ENCODE measurements around the gene DEPP1. TPM values are rescaled to one million over a fixed set of nuclear protein-coding genes. Genes with fewer than 3 reads are reported as not detected.

Gene DEPP1
- polyA plus RNA-seq, 1 donor from 2014 or later: not detected

DNA sequence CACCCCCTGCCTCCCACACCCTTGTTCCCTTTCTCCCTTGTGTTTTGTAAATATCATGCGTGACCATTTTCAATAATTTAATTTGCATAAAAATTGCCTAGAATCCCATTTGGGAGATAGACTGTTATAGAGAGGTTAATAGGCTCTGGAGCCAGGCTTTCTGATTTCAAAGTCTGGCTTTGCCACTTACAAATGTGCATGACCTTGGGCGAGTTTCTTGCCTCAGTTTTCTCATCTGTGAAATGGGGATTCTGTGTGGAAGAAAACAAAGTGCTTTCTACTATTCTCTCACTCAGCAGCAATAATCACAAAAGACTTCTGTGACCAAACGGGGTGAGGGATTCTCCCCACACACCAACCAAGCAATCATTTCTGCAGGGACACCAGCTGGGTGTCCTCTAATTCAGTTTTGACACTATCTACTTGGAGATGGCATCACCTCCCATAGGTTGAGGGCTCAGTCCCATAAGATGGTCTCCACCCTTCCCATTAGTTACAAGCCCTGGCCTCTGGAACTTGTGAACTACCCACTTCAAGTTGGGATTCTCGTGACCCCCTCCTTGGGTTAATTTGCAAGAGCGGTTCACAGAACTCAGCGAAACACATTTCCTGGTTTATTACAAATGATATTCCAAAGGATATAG lies 18.6 kb upstream of the DEPP1 start:
- Mint-ChIP-seq H3K27me3 (peaks cover 2% of the 10 kb centered on the region), H3K36me3 (no peaks in the 10 kb centered on the region), H3K27ac (no peak overlapping the region), H3K9me3 (peaks cover 0 to 2% (median 0%) of the 10 kb centered on the region in 3 donors), H3K4me1 (peaks cover 10 to 17% (median 16%) of the 10 kb centered on the region in 3 donors), H3K4me3 (no peak overlapping the region)

DNA sequence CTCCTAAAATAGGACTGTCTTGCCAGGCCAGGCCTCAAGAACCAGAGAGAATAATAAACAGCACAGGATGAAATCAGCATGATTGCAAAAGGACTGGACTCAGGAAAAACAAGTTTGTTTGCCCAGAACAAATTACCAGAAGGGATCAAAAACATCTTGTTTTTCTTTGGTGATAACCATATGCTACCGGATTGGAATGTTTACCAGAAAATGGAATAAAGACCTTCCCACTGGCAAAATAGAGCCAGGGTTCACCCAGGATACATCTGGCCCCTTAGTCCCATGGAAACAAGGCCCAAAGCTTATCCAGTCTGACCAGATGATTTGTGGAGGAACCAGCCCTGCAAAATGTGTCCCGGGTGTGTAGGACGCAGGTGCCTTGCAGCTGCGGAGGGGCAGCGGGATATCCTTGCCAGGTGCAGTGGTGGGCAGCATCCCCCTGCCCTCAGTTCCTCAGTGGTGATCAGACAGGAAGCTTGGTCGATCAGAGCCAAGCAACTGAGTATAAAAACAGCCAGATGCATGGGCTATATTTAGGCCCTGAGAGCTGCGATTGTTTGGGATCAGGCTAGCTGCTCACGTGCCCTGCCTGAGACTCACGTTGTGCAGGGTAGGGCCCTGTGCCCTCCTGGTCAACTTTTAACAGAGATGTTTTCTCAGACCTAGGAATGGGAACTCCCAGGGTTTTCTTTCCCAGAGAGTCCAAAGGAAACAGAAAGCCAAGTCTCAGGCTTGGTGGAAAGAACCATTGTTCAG lies 17.5 kb upstream of the DEPP1 start:
- H3K27ac Mint-ChIP-seq: peak overlapping the region in 1 of 3 donors; percentile 61
- H3K9me3 Mint-ChIP-seq: peaks cover 0 to 2% (median 0%) of the 10 kb centered on the region in 3 donors
- no peak overlapping the region for H3K4me3 Mint-ChIP-seq
- peaks cover 5 to 10% (median 9%) of the 10 kb centered on the region in 3 donors for H3K4me1 Mint-ChIP-seq
- no peaks in the 10 kb centered on the region for H3K36me3 Mint-ChIP-seq
- H3K27me3 Mint-ChIP-seq: peaks cover 2% of the 10 kb centered on the region

- Mint-ChIP-seq H3K36me3 (peaks cover 2% of the 10 kb centered on the region), H3K27ac (peak overlapping the region in 1 of 3 donors; percentile 61), H3K4me1 (peaks cover 5 to 9% (median 7%) of the 10 kb centered on the region in 3 donors), H3K9me3 (peaks cover 0 to 2% (median 0%) of the 10 kb centered on the region in 3 donors), H3K27me3 (peaks cover 2% of the 10 kb centered on the region), H3K4me3 (no peak overlapping the region)
Observed at GRCh38 chr10:44995581-44995913, 16.9 kb upstream of the DEPP1 start.

DNA sequence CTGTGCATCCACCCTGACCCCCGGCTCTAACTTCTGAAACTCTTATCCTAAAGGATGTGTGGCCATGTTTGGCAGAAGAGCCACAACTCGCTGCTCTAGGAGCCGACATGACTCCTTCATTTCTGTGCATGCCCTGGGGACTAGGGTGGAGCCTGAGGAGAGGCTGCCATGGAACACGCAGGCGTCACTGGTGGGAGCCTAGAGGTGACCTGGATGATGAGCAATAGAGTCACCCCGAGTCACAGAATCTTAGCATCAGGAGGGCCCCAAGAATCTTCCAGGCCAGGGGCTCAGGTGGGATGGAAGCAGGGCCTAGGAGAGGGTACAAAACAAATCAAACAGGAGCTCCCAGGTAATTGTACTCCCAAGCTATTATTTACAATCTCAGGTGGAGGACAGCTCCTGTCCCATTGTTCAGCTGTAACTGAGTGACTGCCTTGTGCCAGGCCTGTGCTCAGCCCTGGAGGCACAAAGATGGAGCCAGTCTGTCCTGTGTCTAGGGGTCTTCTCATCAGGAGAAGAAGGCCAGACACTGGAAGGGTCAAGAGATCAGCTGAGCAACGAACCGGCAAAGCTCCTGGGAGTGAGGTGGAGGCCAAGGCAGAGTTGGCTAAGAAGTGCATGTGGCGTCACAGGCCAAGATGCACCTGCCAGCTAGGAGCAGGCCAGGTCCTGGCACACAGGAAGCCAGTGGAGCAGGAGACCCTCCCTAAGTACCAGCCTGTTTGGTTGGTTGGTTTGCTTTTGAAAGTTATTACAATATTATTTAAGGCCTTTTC lies 16.3 kb upstream of the DEPP1 start:
- Mint-ChIP-seq H3K36me3 (peaks cover 2% of the 10 kb centered on the region), H3K4me3 (no peak overlapping the region), H3K27me3 (peaks cover 2% of the 10 kb centered on the region), H3K27ac (no peak overlapping the region), H3K4me1 (peaks cover under 1 to 3% (median 2%) of the 10 kb centered on the region in 3 donors), H3K9me3 (peaks cover 0 to 2% (median 0%) of the 10 kb centered on the region in 3 donors)

GRCh38 chr10:44993922-44994751 lies 15.5 kb upstream of the DEPP1 start:
- no peak overlapping the region for H3K27ac Mint-ChIP-seq
- H3K9me3 Mint-ChIP-seq: peaks cover 0 to 2% (median 0%) of the 10 kb centered on the region in 3 donors
- peaks cover 6% of the 10 kb centered on the region for H3K27me3 Mint-ChIP-seq
- H3K36me3 Mint-ChIP-seq: peaks cover 2% of the 10 kb centered on the region
- H3K4me1 Mint-ChIP-seq: no peaks in the 10 kb centered on the region
- H3K4me3 Mint-ChIP-seq: no peak overlapping the region

GRCh38 chr10:44993226-44993921 lies 14.8 kb upstream of the DEPP1 start:
- Mint-ChIP-seq H3K9me3 (peaks cover 0 to 2% (median 0%) of the 10 kb centered on the region in 3 donors), H3K4me1 (no peaks in the 10 kb centered on the region), H3K27ac (peak overlapping the region in 1 of 3 donors; percentile 96), H3K36me3 (peaks cover 2% of the 10 kb centered on the region), H3K27me3 (peaks cover 7% of the 10 kb centered on the region), H3K4me3 (no peak overlapping the region)

GRCh38 chr10:44992732-44993225 lies 14.2 kb upstream of the DEPP1 start:
- Mint-ChIP-seq H3K9me3 (no peaks in the 10 kb centered on the region), H3K27ac (peak overlapping the region in 1 of 3 donors; percentile 96), H3K4me3 (no peak overlapping the region), H3K36me3 (peaks cover 2% of the 10 kb centered on the region), H3K4me1 (no peaks in the 10 kb centered on the region), H3K27me3 (peaks cover 7% of the 10 kb centered on the region)

- Mint-ChIP-seq H3K27me3 (peaks cover 7% of the 10 kb centered on the region), H3K9me3 (no peaks in the 10 kb centered on the region), H3K4me1 (no peaks in the 10 kb centered on the region), H3K4me3 (no peak overlapping the region), H3K27ac (peak overlapping the region in 1 of 3 donors; percentile 96), H3K36me3 (peaks cover 2% of the 10 kb centered on the region)
Observed at GRCh38 chr10:44992070-44992731, 13.6 kb upstream of the DEPP1 start.

- no peak overlapping the region for H3K27ac Mint-ChIP-seq
- no peaks in the 10 kb centered on the region for H3K9me3 Mint-ChIP-seq
- H3K4me1 Mint-ChIP-seq: no peaks in the 10 kb centered on the region
- H3K4me3 Mint-ChIP-seq: no peak overlapping the region
- H3K27me3 Mint-ChIP-seq: peaks cover 7% of the 10 kb centered on the region
- peaks cover 2% of the 10 kb centered on the region for H3K36me3 Mint-ChIP-seq
Observed at GRCh38 chr10:44991571-44991970, 13.0 kb upstream of the DEPP1 start.

DNA sequence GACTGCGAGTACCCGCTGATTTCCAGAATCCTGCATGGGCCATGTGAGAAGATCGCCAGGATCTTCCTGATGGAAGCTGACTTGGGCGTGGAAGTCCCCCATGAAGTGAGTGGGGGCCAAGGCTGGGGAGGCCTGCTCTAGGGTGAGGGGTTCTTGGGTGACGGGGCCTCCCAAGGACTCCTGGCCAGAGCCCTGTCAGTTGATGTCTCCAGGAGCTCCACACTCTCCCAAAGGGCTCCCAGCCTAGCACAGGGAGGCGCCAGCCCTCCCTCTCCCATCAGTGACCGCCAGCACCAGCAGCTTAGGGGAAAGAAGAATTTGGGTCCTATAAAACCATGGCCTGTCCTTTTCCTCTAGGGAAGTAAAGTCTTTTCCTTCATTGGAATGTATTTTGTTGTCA lies 12.4 kb upstream of the DEPP1 start:
- Mint-ChIP-seq H3K9me3 (no peaks in the 10 kb centered on the region), H3K27me3 (peaks cover 7% of the 10 kb centered on the region), H3K36me3 (peaks cover 2% of the 10 kb centered on the region), H3K4me1 (no peaks in the 10 kb centered on the region), H3K27ac (no peak overlapping the region), H3K4me3 (no peak overlapping the region)

DNA sequence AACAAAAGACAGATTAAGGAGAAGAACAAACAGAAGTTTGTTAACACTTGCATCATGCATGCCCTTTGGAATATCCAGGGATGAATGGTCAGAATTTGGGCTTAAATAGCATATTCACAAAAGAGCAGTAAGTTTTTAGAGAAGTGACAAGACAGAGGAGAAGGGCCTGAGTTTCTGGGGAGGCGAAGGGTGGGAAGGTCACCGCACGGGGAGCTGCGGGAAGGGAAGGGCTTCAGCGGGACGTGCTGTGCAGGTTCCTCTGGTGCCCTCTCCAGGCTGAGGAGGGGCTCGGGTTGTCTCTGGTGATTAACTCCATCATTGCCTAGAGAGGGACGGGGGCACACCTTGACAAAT lies 11.7 kb upstream of the DEPP1 start:
- H3K4me3 Mint-ChIP-seq: no peak overlapping the region
- H3K4me1 Mint-ChIP-seq: no peaks in the 10 kb centered on the region
- H3K9me3 Mint-ChIP-seq: no peaks in the 10 kb centered on the region
- peaks cover 7% of the 10 kb centered on the region for H3K27me3 Mint-ChIP-seq
- H3K27ac Mint-ChIP-seq: no peak overlapping the region
- H3K36me3 Mint-ChIP-seq: peaks cover 2% of the 10 kb centered on the region

DNA sequence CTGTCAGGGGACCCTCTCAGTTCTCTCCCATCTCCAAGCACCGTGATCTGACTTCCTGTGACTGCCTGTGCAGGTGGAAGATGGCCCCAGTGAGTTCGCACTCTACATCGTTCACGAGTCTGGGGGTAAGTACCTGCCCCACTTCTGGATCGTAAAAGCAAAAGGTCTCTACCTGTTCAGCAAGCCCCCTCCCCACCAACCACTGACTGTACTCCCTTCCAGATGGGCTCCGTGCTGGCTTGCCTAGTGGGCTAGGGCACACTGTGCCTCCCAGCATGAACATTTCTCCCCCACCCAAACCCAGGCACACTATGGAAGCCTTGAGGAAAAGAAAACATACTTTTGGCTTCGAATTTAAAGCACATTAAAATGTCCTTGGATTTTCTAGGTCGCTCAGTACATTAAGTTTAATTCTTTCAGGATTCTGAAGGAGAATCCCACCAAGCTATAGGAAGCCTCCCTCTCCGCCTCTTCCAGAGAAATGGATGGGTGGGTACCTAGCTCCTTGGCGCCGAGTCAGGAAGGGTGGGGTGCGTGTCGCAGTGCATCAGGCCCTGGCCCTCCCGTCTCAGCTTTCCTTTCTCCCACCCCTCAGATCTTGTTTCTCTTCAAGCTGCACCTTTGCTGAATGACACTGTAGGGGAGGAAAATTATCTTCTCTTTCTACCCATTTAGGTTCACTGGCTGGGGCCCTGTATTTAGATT lies 11.1 kb upstream of the DEPP1 start:
- H3K27me3 Mint-ChIP-seq: peaks cover 7% of the 10 kb centered on the region
- H3K9me3 Mint-ChIP-seq: no peaks in the 10 kb centered on the region
- H3K4me3 Mint-ChIP-seq: no peak overlapping the region
- H3K36me3 Mint-ChIP-seq: peaks cover 2% of the 10 kb centered on the region
- no peak overlapping the region for H3K27ac Mint-ChIP-seq
- H3K4me1 Mint-ChIP-seq: no peaks in the 10 kb centered on the region

DNA sequence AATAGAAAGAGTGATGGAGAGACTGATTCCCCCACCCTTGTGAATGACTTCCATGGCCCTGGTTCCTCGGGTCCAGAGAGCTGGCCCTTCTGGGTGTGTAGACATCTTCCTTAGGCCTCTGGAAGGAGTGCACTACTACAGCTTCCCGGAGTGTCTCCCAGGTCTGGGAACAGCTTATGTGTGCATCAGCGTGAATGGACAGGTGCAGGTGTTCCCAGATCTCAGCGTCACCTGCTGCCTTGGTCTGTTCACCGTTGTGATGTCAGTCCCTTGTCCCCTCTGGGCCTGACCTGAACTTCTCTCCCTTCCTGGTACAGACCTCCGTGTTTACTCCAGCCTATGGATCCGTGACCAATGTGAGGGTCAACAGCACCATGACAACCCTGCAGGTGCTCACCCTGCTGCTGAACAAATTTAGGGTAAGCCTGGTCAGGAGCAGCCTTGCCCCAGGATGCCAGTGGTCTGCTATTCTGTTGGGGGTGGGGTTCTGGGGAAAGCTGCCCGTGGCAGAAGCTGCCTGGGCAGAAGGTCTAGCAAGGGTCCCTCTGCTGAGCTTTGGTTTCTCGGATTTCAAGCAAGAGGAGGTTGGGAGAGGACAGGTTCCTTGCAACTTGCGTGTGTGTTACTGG lies 10.5 kb upstream of the DEPP1 start:
- H3K4me1 Mint-ChIP-seq: no peaks in the 10 kb centered on the region
- peaks cover 7% of the 10 kb centered on the region for H3K27me3 Mint-ChIP-seq
- H3K4me3 Mint-ChIP-seq: no peak overlapping the region
- peaks cover 2% of the 10 kb centered on the region for H3K36me3 Mint-ChIP-seq
- no peaks in the 10 kb centered on the region for H3K9me3 Mint-ChIP-seq
- H3K27ac Mint-ChIP-seq: peak overlapping the region in 1 of 3 donors; percentile 67

All from IgD-negative memory B cell (primary cell).